ENCODE measurements around the gene CACHD1.

The CACHD1 gene

GRCh38 chr1:64479874-64480273 lies 9.9 kb downstream of the CACHD1 start:
- TF ChIP-seq POLR2A (IDR thresholded peaks at IDR 0.05; ENCODE audit: extremely low read depth, insufficient read length), result no peak
- TF ChIP-seq CTCF (IDR thresholded peaks at IDR 0.05; ENCODE audit: low read depth, low read length), result no peak
- TF ChIP-seq MYC (IDR thresholded peaks at IDR 0.05; ENCODE audit: low read depth, low read length), result no peak
- no peak for TF ChIP-seq MAX (IDR thresholded peaks at IDR 0.05; ENCODE audit: low read depth, low read length)
- no peak overlapping the region for H3K4me3 ChIP-seq (ENCODE audit: low read depth, low read length)
- DNase-seq (ENCODE audit: low read depth), result no peak

- DNase-seq (ENCODE audit: low read depth), result no peak
- TF ChIP-seq CTCF (IDR thresholded peaks at IDR 0.05; ENCODE audit: low read depth, low read length) (no peak), MYC (IDR thresholded peaks at IDR 0.05; ENCODE audit: low read depth, low read length) (no peak), POLR2A (IDR thresholded peaks at IDR 0.05; ENCODE audit: extremely low read depth, insufficient read length) (no peak), MAX (IDR thresholded peaks at IDR 0.05; ENCODE audit: low read depth, low read length) (no peak)
- H3K4me3 ChIP-seq (ENCODE audit: low read depth, low read length), result no peak overlapping the region
Measured at GRCh38 chr1:64480999-64481772, 11.3 kb downstream of the CACHD1 start.

- no peak overlapping the region for H3K4me3 ChIP-seq (ENCODE audit: low read depth, low read length)
- TF ChIP-seq MYC (IDR thresholded peaks at IDR 0.05; ENCODE audit: low read depth, low read length) (no peak), POLR2A (IDR thresholded peaks at IDR 0.05; ENCODE audit: extremely low read depth, insufficient read length) (no peak), MAX (IDR thresholded peaks at IDR 0.05; ENCODE audit: low read depth, low read length) (no peak), CTCF (IDR thresholded peaks at IDR 0.05; ENCODE audit: low read depth, low read length) (no peak)
- no peak for DNase-seq (ENCODE audit: low read depth)
Measured at GRCh38 chr1:64482128-64482527, 12.2 kb downstream of the CACHD1 start.

GRCh38 chr1:64482720-64483119 lies 12.8 kb downstream of the CACHD1 start:
- H3K4me3 ChIP-seq (ENCODE audit: low read depth, low read length), result no peak overlapping the region
- DNase-seq (ENCODE audit: low read depth), result no peak
- TF ChIP-seq MYC (IDR thresholded peaks at IDR 0.05; ENCODE audit: low read depth, low read length), result no peak
- no peak for TF ChIP-seq CTCF (IDR thresholded peaks at IDR 0.05; ENCODE audit: low read depth, low read length)
- TF ChIP-seq POLR2A (IDR thresholded peaks at IDR 0.05; ENCODE audit: extremely low read depth, insufficient read length), result no peak

GRCh38 chr1:64483731-64484414 lies 13.9 kb downstream of the CACHD1 start:
- DNase-seq (ENCODE audit: low read depth), result no peak
- no peak for TF ChIP-seq MYC (IDR thresholded peaks at IDR 0.05; ENCODE audit: low read depth, low read length)
- no peak for TF ChIP-seq MAX (IDR thresholded peaks at IDR 0.05; ENCODE audit: low read depth, low read length)
- no peak for TF ChIP-seq CTCF (IDR thresholded peaks at IDR 0.05; ENCODE audit: low read depth, low read length)
- no peak for TF ChIP-seq POLR2A (IDR thresholded peaks at IDR 0.05; ENCODE audit: extremely low read depth, insufficient read length)
- no peak overlapping the region for H3K4me3 ChIP-seq (ENCODE audit: low read depth, low read length)

Data from NB4 (cell line).